ENCODE data around the gene CFAP221. TPM values are rescaled to one million over a fixed set of nuclear protein-coding genes. Genes with fewer than 3 reads are reported as not detected.

CFAP221 gene
- total RNA-seq, 3 donors from 2014 or later (not counting 1 experiment from before 2014, with no cell fraction given), result not detected

DNA sequence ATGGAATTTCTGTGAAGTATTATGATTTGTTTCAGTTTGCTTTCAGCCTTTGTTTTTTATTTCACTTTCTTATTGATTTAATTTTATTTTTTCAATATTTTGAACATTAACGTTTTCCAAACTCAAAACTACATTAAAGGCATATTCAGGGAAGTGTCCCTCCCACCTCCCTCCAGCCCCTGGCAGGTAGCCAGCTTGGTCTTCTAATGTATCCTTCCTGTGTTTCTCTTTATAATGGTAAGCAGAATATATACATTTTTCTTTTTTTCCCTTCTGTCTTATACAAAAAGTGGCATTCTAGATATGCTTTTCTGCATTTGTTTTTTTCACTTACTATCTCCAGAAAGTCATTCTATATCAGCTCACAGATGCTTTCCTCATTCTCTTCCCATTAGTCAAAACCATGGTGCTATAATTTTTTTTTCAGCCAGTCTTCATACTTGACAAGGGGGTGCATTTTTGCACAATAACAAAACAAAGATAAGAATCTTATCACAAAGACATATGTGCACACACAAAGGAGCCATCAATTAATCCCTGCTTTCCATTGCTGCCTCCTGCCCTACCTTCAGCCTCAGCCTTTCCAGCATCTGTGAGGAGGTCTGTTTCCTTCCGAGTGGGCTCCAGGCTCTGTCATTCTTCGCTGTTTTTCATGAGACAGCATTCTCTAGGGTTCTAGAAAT, 101.1 kb downstream of the CFAP221 start:
- Histone ChIP-seq H3K36me3 (ENCODE audit: control insufficient read depth, insufficient read depth, low read length) (no peaks in the 10 kb centered on the region), H3K4me1 (ENCODE audit: control insufficient read depth, insufficient read depth, low read length) (no peaks in the 10 kb centered on the region), H3K27ac (ENCODE audit: low read length) (no peak overlapping the region), H3K27me3 (ENCODE audit: control insufficient read depth, insufficient read depth, low read length) (peaks cover 4% of the 10 kb centered on the region), H3K9me3 (ENCODE audit: control insufficient read depth, insufficient read depth, low read length) (peaks cover 5% of the 10 kb centered on the region), H3K4me3 (ENCODE audit: low read length) (no peak overlapping the region)
- ATAC-seq (no peak), DNase-seq (no peak)
- TF ChIP-seq, protein P1, sequence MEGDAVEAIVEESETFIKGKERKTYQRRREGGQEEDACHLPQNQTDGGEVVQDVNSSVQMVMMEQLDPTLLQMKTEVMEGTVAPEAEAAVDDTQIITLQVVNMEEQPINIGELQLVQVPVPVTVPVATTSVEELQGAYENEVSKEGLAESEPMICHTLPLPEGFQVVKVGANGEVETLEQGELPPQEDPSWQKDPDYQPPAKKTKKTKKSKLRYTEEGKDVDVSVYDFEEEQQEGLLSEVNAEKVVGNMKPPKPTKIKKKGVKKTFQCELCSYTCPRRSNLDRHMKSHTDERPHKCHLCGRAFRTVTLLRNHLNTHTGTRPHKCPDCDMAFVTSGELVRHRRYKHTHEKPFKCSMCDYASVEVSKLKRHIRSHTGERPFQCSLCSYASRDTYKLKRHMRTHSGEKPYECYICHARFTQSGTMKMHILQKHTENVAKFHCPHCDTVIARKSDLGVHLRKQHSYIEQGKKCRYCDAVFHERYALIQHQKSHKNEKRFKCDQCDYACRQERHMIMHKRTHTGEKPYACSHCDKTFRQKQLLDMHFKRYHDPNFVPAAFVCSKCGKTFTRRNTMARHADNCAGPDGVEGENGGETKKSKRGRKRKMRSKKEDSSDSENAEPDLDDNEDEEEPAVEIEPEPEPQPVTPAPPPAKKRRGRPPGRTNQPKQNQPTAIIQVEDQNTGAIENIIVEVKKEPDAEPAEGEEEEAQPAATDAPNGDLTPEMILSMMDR (IDR thresholded peaks at IDR 0.05), result no peak
- Mint-ChIP-seq H3K4me3 (no peak overlapping the region), H3K27ac (no peak overlapping the region), H3K9me3 (no peaks in the 10 kb centered on the region), H3K36me3 (no peaks in the 10 kb centered on the region), H3K27me3 (ENCODE audit: low read depth in 2 of 2) (peaks cover 21 to 38% of the 10 kb centered on the region in 2 donors), H3K4me1 (no peaks in the 10 kb centered on the region)
- 36% methylated on average over 3 of the region's 3 CpGs for WGBS (ENCODE audit: insufficient coverage)
- intact Hi-C loops (cut with micrococcal nuclease), result loop anchor here (10.0 kb wide), 1 partner anchor 669 kb away; no protein-coding TSS in a partner anchor

DNA sequence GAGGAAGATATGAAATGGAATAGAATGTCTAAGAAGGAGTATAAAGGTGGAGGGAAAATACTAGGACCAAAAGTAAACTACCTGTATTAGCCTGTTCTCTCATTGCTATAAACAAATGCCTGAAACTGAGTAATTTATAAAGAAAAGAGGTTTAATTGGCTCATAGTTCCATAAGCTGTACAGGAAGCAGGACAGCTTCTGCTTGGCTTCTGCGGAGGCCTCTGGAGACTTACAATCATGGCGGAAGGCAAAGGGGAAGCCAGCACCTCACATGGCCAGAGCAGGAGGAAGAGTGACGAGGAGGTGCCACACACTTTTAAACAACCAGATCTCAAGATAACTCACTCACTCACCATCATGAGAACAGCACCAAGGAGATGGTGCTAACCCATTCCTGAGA, 101.9 kb downstream of the CFAP221 start:
- Histone ChIP-seq H3K27ac (ENCODE audit: low read length) (no peak overlapping the region), H3K36me3 (ENCODE audit: control insufficient read depth, insufficient read depth, low read length) (no peaks in the 10 kb centered on the region), H3K9me3 (ENCODE audit: control insufficient read depth, insufficient read depth, low read length) (peaks cover 5% of the 10 kb centered on the region), H3K4me1 (ENCODE audit: control insufficient read depth, insufficient read depth, low read length) (no peaks in the 10 kb centered on the region), H3K27me3 (ENCODE audit: control insufficient read depth, insufficient read depth, low read length) (peaks cover 4% of the 10 kb centered on the region), H3K4me3 (ENCODE audit: low read length) (no peak overlapping the region)
- intact Hi-C loops (cut with micrococcal nuclease), result loop anchor here (10.0 kb wide), 1 partner anchor 669 kb away; no protein-coding TSS in a partner anchor
- 80% methylated on average over 3 of the region's 3 CpGs for WGBS (ENCODE audit: insufficient coverage)
- no peak overlapping the region for H3K27ac Mint-ChIP-seq
- peaks cover 21 to 38% of the 10 kb centered on the region in 2 donors for H3K27me3 Mint-ChIP-seq (ENCODE audit: low read depth in 2 of 2)
- no peaks in the 10 kb centered on the region for H3K4me1 Mint-ChIP-seq
- ATAC-seq (no peak), DNase-seq (no peak)
- H3K9me3 Mint-ChIP-seq, result no peaks in the 10 kb centered on the region
- H3K36me3 Mint-ChIP-seq, result no peaks in the 10 kb centered on the region
- H3K4me3 Mint-ChIP-seq, result no peak overlapping the region
- TF ChIP-seq, protein P1 (IDR thresholded peaks at IDR 0.05), result no peak

DNA sequence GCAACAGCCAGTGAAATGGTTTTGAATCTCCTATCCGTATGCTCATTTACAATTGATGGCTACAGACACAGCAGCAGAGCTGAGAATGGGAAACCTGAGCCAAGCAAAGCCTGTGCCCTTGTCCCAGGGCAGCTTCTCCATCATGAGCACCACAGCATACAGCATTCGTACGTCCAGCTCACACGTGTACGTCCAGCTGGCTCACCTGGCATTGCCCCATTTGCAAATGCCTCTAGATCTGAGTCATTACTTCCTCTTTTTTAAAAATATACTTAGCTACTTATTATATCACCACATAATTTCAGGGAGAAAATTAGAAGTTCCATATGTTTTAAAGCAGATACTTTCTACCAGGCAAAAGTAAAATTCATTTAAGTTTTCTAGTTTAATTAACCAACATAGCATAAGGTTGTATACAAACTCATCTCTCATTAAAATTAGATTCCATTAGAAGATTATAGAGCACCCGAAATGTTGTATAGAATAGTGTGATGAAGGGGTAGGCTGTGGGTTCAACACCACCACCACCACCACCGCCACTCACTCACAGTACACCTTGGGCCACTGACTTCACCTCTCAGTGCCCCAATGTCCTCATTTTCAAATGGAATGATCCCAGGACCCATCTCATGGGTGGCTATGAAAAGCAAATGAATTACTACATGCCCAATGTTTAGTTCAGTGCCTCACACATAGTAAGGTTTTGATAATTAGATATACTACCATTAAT, 103.4 kb downstream of the CFAP221 start:
- Mint-ChIP-seq H3K9me3 (no peaks in the 10 kb centered on the region), H3K4me3 (no peak overlapping the region), H3K4me1 (no peaks in the 10 kb centered on the region), H3K27me3 (ENCODE audit: low read depth in 2 of 2) (peaks cover 21 to 38% of the 10 kb centered on the region in 2 donors), H3K27ac (no peak overlapping the region), H3K36me3 (no peaks in the 10 kb centered on the region)
- DNase-seq (no peak), ATAC-seq (no peak)
- Histone ChIP-seq H3K36me3 (ENCODE audit: control insufficient read depth, insufficient read depth, low read length) (no peaks in the 10 kb centered on the region), H3K27ac (ENCODE audit: low read length) (no peak overlapping the region), H3K4me3 (ENCODE audit: low read length) (no peak overlapping the region), H3K9me3 (ENCODE audit: control insufficient read depth, insufficient read depth, low read length) (peaks cover 5% of the 10 kb centered on the region), H3K27me3 (ENCODE audit: control insufficient read depth, insufficient read depth, low read length) (peaks cover 6% of the 10 kb centered on the region), H3K4me1 (ENCODE audit: control insufficient read depth, insufficient read depth, low read length) (no peaks in the 10 kb centered on the region)
- 29% methylated on average over 5 of the region's 7 CpGs for WGBS (ENCODE audit: insufficient coverage)
- intact Hi-C loops (cut with micrococcal nuclease), result loop anchor here (10.0 kb wide), 1 partner anchor 667 kb away; no protein-coding TSS in a partner anchor
- TF ChIP-seq, protein P1 (IDR thresholded peaks at IDR 0.05), result no peak

Measured in natural killer cell (primary cell).